Superior temporal gyrus (tissue), 1 donor: ENCODE results near the gene FAR2.
"Not testable (repeated sequence)": the region's sequence is repeated elsewhere in the genome, so short reads cannot be mapped to it uniquely, and the experiment has no call there.

Experiments used
- DNase-seq: peaks from one replicate; pipeline ENCODE4 v3.0.0-alpha.2; 2016; ENCODE audit errors: extremely low spot score

The FAR2 gene

GRCh38 chr12:29148911-29149690 lies at the start of gene FAR2:
TSS of gene FAR2 (plus strand) at chr12:29149278. CDS start at chr12:29270450, 121,172 bp downstream.
- no peak for DNase-seq

- DNase-seq = no peak
Observed at GRCh38 chr12:29102741-29103140, 46.3 kb upstream of the FAR2 start.

GRCh38 chr12:29103539-29103974 lies 45.5 kb upstream of the FAR2 start:
- DNase-seq = no peak

- no peak for DNase-seq
Observed at GRCh38 chr12:29104516-29104915, 44.6 kb upstream of the FAR2 start.

GRCh38 chr12:29110506-29111442 lies 38.3 kb upstream of the FAR2 start:
- no peak for DNase-seq

- DNase-seq = no peak
Observed at GRCh38 chr12:29113101-29113500, 36.0 kb upstream of the FAR2 start.

- DNase-seq = no peak
Observed at GRCh38 chr12:29116414-29116813, 32.7 kb upstream of the FAR2 start.

DNA sequence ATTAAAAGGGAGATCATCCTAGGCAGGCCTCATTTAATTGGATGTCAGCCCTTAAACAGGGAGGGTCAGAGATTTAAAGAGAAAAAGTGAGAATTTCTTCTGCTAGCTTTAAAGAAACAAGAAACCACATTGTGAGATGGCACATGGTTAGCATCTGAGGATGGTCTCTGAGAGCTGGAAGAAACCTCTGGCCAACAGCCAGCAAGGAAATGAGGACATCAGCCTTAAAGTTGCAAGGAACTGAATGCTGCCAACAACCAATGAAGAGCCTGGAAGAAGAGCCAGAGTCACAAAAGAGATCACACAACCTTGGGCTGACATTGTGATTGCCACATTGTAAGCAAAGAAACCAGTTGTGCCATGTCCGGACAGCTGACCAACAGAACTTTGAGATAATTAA lies 17.5 kb upstream of the FAR2 start:
- no peak for DNase-seq

GRCh38 chr12:29132316-29132715 lies 16.8 kb upstream of the FAR2 start:
- no peak for DNase-seq

GRCh38 chr12:29133181-29133580 lies 15.9 kb upstream of the FAR2 start:
- no peak for DNase-seq

GRCh38 chr12:29133680-29134079 lies 15.4 kb upstream of the FAR2 start:
- DNase-seq = no peak

DNA sequence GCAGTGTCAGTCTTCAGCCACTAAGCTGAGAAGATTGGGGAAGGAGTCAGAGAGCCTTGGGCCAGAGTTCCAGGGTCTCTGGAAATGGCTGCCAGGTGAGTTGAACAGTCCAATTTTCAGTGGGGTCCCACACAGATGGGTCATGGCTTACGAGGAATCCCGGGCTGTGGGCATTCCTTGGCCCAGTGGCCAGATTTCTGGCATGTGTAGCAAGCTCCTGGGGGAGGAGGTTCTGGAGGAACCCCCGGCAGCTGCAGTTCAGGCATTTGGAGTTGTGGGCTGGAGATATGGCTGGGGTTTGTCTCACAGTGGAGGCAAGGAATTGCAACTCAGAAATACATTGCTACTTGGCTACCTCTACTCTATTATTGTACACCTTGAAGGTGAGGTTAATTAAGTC lies 10.8 kb upstream of the FAR2 start:
- not testable (repeated sequence) for DNase-seq

GRCh38 chr12:29138855-29139254 lies 10.2 kb upstream of the FAR2 start:
- DNase-seq = not testable (repeated sequence)

GRCh38 chr12:29145372-29146170 lies 3.5 kb upstream of the FAR2 start:
- no peak for DNase-seq

DNA sequence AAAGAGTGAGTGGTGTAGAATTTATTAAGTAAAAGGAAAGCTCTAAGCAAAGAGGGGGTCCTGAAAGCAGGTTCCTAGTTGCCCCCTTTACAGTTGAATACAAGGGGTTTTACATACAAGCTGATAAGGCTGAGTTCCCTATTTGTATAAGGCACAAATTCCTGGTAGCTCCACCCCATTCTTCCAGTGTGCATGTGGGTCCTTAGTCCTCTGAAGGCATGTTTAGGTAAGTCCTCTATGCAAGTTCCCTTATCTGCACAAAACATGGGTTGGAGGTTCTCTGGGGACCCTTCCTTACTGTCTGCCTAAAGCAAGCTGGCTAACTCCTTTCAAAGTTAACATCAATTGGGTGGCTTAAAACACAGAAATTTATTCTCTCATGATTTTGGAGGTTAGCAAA lies 2.9 kb upstream of the FAR2 start:
- no peak for DNase-seq

DNA sequence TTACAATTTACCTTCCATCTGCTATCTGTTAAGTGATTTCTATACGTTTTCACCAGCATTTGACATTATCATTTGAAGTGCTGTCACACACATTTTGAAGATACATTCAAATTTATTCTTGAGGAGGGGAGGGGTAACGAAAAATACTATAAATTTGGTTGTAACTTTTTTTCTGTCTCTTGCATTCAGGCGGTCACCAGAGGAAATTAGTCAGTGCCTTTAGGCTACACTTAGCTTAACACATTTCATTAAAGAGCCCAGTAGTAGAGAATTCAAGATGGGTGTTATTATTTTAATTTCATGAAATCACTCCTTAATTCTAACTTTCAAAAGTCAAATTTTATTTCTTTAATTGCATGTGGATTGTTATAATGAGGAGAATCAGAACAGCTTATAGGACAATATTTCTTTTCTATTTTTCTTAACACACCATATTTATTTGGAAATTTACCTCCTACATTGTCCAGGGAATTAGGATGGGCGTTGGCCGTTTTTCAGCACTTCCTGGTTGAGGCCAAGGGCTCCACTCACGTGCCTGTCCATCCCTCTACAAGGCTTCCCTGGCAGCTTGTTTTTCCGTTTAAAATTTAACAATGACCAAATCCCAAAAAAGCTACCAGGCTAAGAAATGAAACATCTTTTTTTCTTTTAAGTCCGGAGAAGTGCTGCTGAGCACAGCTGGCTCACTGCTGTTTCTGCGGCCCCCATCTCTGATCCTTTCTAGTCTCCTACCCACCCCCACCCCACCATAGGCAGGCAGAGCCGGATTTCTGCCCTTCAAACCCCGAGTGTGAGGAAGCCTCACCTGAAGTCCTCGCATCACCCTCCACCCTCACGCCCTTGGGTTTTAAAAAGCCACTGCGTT lies 1.1 kb upstream of the FAR2 start:
- DNase-seq = no peak

- no peak for DNase-seq
Observed at GRCh38 chr12:29148596-29148910, 525 bp upstream of the FAR2 start.

DNA sequence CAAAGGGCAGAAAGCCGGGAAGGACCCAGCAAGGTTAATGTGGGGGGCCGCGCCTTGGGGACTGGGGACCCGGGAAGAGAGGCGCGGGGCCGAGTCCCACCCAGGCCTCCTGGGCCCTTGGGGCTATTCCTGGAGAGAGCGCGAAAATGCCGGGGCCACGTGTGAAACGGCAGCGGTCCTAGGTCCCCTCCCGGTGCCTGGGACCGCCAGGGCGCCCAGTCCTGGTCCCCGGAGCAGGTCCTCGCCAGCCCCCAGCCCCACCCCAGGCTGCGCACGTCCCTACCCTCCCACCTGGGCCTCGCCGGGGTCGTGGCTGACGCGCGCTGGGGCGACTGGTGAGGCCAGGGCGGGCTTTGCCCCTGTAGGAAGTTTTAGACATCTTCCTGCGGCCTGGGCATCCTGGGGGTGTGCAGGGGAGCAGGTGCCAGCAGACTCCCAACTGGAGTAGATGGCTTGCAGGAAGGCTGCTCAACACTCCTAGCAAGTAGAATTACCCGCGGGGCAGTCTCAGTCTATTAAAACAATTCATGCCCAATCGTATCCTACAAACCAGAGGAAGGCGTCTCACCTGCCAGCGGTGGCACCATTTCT lies 708 bp downstream of the FAR2 start:
- DNase-seq = no peak

DNA sequence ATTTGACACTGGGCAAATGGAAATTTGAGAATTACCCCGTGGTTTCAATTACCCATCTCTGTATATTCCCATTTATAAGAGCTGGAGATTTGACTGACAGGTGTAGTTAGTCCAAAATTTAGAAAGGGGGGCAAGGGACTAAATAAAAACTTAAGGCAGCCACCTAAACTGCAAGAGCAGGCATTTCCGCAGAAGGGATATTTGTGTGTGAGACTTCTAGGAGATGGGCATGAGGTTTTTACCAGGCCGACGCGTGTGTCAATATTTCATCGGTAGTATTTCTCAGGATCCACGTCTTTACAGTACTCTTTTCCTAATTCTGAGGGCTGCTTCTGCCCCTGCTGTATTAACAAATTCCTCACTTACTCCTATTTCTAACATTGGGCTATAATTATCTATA lies 1.4 kb downstream of the FAR2 start:
- no peak for DNase-seq

GRCh38 chr12:29152223-29152868 lies 3.3 kb downstream of the FAR2 start:
- peak; percentile 45 for DNase-seq
